NCI-H1092 (cell line): Measurements from ENCODE around the gene B3GAT1.

Experiments used
- DNase-seq: peaks from one replicate; lab custom pipeline; 2025; lab: John Stamatoyannopoulos, UW

The B3GAT1 gene

GRCh38 chr11:134390706-134391569, 21.1 kb downstream of the B3GAT1 start:
- no peak for DNase-seq

GRCh38 chr11:134389464-134390180, 22.4 kb downstream of the B3GAT1 start:
- DNase-seq, result no peak

- DNase-seq, result peak; percentile 25
Observed at GRCh38 chr11:134388590-134388989, 23.5 kb downstream of the B3GAT1 start.

DNA sequence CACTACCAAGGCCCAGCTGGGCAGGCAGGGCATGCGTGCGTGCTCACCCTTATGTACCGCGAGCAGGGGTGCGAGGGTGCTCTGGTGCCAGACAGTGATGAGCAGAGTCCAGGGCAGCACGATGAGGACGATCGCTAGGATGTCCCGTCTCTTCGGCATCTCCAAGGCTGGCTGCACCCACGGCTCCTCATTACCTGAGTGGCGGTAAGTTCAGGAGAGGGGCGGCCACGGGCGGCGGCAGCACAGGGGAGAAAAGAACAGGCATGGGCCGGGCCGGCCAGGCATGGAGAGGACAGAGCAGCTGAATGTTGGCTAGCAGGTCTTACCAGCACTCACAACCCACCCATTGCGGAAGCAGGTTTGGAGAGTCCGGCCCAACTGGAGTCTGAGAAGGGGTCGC, 24.5 kb downstream of the B3GAT1 start:
- DNase-seq, result no peak

- no peak for DNase-seq
Observed at GRCh38 chr11:134386945-134387344, 25.1 kb downstream of the B3GAT1 start.

DNA sequence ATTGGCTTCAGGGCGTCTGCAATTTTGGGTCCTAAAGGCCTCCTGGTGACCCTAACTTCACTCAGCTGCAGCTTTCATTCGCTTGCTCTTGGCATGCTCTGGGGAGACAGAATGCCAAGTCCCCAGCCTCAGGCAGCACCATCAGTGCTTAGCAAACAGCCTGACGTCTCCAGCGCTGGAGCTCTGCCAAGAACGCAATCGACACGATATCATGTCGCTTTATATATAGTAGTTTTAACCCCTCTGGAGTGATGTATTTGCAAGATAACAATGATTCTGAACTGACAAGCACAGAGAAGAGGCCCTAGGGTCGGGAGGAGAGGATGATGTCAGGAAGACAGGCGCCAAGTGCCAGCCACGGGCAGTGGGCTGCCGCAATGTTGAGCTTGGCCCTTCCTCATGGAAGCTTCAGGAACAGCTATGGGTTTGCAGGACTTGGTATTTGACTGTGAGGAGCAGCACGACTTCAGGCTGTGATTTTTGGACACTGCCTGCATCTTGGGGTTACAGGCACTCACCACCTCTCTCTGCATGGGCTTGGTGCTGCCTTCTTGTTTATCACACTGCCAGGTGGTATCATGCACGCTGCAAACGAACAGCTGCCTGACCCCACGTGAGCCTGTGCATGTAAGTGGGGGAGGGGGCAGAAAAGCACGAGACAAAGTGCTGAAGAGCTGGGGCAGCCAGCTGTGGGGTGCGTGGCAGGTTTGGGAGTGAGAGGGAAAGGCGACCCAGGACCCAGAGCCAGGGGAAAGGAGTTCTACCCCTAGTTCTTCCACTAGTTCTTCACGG, 26.1 kb downstream of the B3GAT1 start:
- DNase-seq, result peak; percentile 98

GRCh38 chr11:134385171-134385570, 26.9 kb downstream of the B3GAT1 start:
- DNase-seq, result no peak

DNA sequence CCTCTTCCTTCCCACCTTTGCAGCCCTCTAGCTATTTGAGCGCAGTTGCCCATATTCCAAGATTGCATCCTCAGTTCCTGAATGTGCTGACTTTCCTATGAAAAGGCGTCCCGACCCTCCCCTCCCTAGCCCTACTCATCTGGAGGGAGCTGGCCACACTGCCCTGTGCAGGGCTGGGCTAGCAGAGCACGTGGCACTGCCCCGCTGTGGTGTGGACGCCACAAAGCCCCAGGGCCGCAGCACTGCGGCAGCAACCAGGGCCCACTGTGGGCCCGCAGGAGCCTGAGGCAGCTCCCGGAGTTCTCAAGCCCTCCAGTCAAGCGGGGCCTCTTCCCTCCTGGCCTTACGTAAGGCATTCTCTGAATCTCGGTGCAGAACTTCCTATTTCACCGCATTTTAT, 27.6 kb downstream of the B3GAT1 start:
- DNase-seq, result no peak

GRCh38 chr11:134383576-134384221, 28.3 kb downstream of the B3GAT1 start:
- DNase-seq, result no peak

GRCh38 chr11:134382830-134383229, 29.2 kb downstream of the B3GAT1 start:
- no peak for DNase-seq

DNA sequence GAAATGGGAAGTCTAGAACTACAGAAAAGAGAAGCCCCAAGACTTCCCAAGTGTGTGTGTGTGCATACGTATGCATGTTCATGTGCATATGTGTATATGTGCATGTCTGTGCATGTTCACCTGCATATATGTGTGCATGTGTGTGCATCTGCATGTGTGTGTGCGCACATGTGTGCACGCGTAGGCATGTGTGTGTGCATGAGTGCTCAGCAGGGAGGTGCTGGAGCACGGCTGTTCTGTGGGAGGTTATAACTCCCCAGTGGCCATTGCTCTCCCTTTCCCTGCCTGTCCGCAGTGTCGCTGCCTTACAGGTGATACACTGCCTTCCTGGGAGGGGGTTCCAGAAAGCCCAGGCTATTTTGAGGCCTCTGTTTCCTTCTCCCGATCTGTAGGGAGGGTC, 29.8 kb downstream of the B3GAT1 start:
- no peak for DNase-seq

- no peak for DNase-seq
Observed at GRCh38 chr11:134380785-134381184, 31.3 kb downstream of the B3GAT1 start.

- no peak for DNase-seq
Observed at GRCh38 chr11:134380229-134380628, 31.8 kb downstream of the B3GAT1 start.

DNA sequence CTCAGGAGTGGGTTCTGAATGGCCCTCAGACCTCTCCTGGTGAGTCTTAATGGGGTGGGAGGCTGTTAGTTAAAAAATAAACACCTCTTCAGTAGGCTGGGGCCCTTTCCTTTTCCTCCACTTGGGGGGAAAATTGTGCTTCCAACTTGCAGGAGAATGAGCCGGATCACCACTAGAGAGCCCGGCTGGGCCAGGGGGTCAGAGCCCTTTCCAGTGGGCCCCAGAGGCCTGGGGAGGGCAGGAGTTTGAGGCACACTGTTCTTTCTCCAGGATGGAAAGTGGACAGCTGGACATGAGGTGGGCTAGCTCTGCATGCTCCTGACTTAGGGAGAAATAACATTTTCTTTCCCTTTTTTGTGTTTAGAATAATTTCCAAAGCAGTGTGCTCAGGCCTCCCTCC, 32.8 kb downstream of the B3GAT1 start:
- DNase-seq, result no peak

- DNase-seq, result no peak
Observed at GRCh38 chr11:134377876-134378275, 34.2 kb downstream of the B3GAT1 start.

GRCh38 chr11:134376150-134376921, 35.7 kb downstream of the B3GAT1 start:
- DNase-seq, result no peak

DNA sequence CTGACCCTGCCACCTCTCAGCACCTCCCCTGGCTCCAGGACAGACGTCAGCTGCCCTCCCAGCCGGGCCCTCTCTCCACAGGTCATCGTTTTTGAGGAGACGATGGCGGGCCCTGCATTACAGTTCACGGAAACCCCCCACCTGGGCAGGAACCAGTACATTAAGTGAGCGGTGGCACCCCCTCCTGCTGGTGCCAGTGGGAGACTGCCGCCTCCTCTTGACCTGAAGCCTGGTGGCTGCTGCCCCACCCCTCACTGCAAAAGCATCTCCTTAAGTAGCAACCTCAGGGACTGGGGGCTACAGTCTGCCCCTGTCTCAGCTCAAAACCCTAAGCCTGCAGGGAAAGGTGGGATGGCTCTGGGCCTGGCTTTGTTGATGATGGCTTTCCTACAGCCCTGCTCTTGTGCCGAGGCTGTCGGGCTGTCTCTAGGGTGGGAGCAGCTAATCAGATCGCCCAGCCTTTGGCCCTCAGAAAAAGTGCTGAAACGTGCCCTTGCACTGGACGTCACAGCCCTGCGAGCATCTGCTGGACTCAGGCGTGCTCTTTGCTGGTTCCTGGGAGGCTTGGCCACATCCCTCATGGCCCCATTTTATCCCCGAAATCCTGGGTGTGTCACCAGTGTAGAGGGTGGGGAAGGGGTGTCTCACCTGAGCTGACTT, 37.0 kb downstream of the B3GAT1 start:
- no peak for DNase-seq

- DNase-seq, result no peak
Observed at GRCh38 chr11:134374171-134374570, 37.9 kb downstream of the B3GAT1 start.

- no peak for DNase-seq
Observed at GRCh38 chr11:134373591-134374052, 38.4 kb downstream of the B3GAT1 start.

- peak; percentile 67 for DNase-seq
Observed at GRCh38 chr11:134372961-134373360, 39.1 kb downstream of the B3GAT1 start.

GRCh38 chr11:134372536-134372935, 39.5 kb downstream of the B3GAT1 start:
- no peak for DNase-seq
